Activated naive CD8-positive, alpha-beta T cell treated with anti-CD3 and anti-CD28 coated beads for 36 hours (primary cell): ENCODE results near the gene RBM20. TPM values are rescaled to one million over a fixed set of nuclear protein-coding genes. Genes with fewer than 3 reads are reported as not detected.
"Not testable (repeated sequence)": the region's sequence is repeated elsewhere in the genome, so short reads cannot be mapped to it uniquely, and the experiment has no call there.

Experiments used
- DNase-seq: peaks from one replicate; pipeline ENCODE4 v3.0.0; 2021
- H3K27ac Mint-ChIP-seq: one replicate; pipeline ENCODE4 v1.8.0; 2022; ENCODE audit warnings: mild to moderate bottlenecking, moderate library complexity, mixed read lengths
- H3K27me3 Mint-ChIP-seq: one replicate; pipeline ENCODE4 v1.8.0; 2022; ENCODE audit warnings: mild to moderate bottlenecking, mixed read lengths
- H3K36me3 Mint-ChIP-seq: one replicate; pipeline ENCODE4 v1.8.0; 2021; ENCODE audit warnings: mild to moderate bottlenecking, mixed read lengths
- H3K4me1 Mint-ChIP-seq: one replicate; pipeline ENCODE4 v1.8.0; 2021; ENCODE audit warnings: mixed read lengths
- H3K4me3 Mint-ChIP-seq: one replicate; pipeline ENCODE4 v1.8.0; 2022; ENCODE audit warnings: mild to moderate bottlenecking, moderate library complexity, mixed read lengths
- H3K9me3 Mint-ChIP-seq: one replicate; pipeline ENCODE4 v1.8.0; 2022; ENCODE audit warnings: mixed read lengths
- total RNA-seq, 2 experiments: library from RNA; stranded (reverse); gene quantifications; one replicate each; pipeline ENCODE4 v1.2.3, GENCODE V29; 2021

RBM20 gene
- under 1 TPM; 0.42 to 0.45 TPM for total RNA-seq

- Mint-ChIP-seq H3K4me1 (peaks cover 29% of the 10 kb centered on the region), H3K36me3 (peaks cover 3% of the 10 kb centered on the region), H3K27ac (no peak within 1 kb of the TSS), H3K4me3 (peak within 1 kb of the TSS; percentile 75), H3K27me3 (peaks cover 79% of the 10 kb centered on the region), H3K9me3 (no peaks in the 10 kb centered on the region)
- DNase-seq = peak; percentile 34
Measured at GRCh38 chr10:110643653-110644597, at the start of gene RBM20. Gene RBM20, plus strand, starts transcription at chr10:110644336. Its CDS starts 119 bp downstream, at chr10:110644455.

DNA sequence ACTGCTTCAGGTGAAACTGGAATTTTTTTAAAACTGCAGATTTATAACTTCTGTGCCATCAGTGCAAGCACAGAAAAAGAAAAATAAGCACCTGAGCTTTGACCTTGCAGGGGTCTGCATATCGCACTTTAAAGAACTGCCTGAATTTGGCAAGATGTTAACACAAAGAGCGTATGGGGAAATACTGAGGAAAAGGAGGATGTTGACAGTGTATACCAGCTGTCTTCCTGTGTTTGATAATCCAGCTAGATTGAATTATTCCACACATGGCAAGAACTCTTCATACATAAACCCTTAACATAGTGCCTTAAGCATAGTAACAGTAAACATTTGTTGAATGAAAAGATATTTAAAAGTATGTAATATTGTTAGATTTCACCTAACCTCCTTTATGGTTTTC is 46.7 kb upstream of the RBM20 start:
- Mint-ChIP-seq H3K36me3 (peaks cover 17% of the 10 kb centered on the region), H3K27me3 (no peaks in the 10 kb centered on the region), H3K9me3 (no peaks in the 10 kb centered on the region), H3K4me1 (no peaks in the 10 kb centered on the region), H3K4me3 (no peak overlapping the region), H3K27ac (no peak overlapping the region)
- DNase-seq = no peak

GRCh38 chr10:110600487-110601101 is 43.5 kb upstream of the RBM20 start:
- Mint-ChIP-seq H3K36me3 (peaks cover 15% of the 10 kb centered on the region), H3K27ac (no peak overlapping the region), H3K27me3 (no peaks in the 10 kb centered on the region)

DNA sequence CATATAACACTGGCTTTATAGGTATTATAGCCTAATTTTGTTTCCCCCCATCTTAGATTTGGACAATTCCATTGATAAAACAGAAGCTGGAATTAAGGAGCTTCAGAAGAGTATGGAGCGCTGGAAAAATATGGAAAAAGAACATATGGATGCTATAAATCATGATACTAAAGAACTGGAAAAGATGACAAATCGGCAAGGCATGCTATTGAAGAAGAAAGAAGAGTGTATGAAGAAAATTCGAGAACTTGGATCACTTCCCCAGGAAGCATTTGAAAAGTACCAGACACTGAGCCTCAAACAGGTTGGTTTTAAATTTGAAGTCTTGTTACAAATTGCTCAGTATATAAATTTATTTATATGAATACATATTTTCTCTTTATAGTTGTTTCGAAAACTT is 42.6 kb upstream of the RBM20 start:
- no peaks in the 10 kb centered on the region for H3K4me1 Mint-ChIP-seq
- no peak overlapping the region for H3K4me3 Mint-ChIP-seq
- H3K9me3 Mint-ChIP-seq = no peaks in the 10 kb centered on the region
- peaks cover 12% of the 10 kb centered on the region for H3K36me3 Mint-ChIP-seq
- no peak overlapping the region for H3K27ac Mint-ChIP-seq
- H3K27me3 Mint-ChIP-seq = no peaks in the 10 kb centered on the region
- no peak for DNase-seq

More at GRCh38 chr10:110600487-110601101, 43.5 kb upstream of the RBM20 start:
- H3K4me1 Mint-ChIP-seq = no peaks in the 10 kb centered on the region
- DNase-seq = no peak
- no peaks in the 10 kb centered on the region for H3K9me3 Mint-ChIP-seq
- H3K4me3 Mint-ChIP-seq = no peak overlapping the region

DNA sequence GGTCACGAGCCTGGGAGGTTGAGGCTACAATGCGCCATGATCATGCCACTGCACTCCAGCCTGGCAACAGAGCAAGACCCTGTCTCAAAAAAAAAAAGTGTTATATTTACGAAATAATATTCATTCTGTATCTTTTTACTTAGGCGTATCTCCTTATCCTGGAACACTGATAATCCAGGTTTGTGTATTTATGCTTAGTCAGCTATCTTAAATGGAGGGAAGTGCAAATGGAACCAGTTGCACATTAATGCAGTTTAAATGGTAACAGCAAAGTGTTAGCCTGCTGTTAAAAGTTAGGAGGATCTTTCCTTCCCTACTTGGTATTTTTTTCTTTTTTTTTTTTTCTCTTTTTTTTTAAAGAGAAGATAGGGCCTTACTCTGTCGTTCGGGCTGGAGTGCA is 36.0 kb upstream of the RBM20 start:
- no peak for DNase-seq
- H3K9me3 Mint-ChIP-seq = no peaks in the 10 kb centered on the region
- peaks cover 28% of the 10 kb centered on the region for H3K4me1 Mint-ChIP-seq
- no peak overlapping the region for H3K4me3 Mint-ChIP-seq
- H3K36me3 Mint-ChIP-seq = peaks cover 7% of the 10 kb centered on the region
- H3K27ac Mint-ChIP-seq = no peak overlapping the region
- H3K27me3 Mint-ChIP-seq = no peaks in the 10 kb centered on the region

DNA sequence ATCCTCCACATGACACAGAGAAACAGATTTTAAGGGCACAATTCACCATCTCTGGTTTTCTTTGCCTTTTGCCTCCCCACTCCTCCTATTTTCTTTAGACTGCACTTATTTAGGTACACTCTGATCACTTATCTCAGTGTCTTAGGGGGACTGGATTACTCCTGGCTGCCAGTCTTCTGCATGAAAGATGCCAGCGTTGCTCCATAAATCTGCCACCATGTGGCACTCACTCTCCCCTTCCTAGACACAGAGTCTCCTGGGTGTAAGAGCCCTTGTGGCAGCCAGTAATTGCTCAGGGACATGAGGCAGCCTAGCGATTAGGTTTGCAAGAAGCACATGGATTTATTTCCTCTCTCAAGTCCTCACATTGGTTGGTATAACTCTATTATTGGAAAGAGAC is 34.5 kb upstream of the RBM20 start:
- no peak for DNase-seq
- peaks cover 3% of the 10 kb centered on the region for H3K36me3 Mint-ChIP-seq
- H3K9me3 Mint-ChIP-seq = no peaks in the 10 kb centered on the region
- H3K27ac Mint-ChIP-seq = no peak overlapping the region
- H3K4me1 Mint-ChIP-seq = peaks cover 42% of the 10 kb centered on the region
- H3K27me3 Mint-ChIP-seq = no peaks in the 10 kb centered on the region
- no peak overlapping the region for H3K4me3 Mint-ChIP-seq

- Mint-ChIP-seq H3K27me3 (no peaks in the 10 kb centered on the region), H3K9me3 (no peaks in the 10 kb centered on the region), H3K4me1 (peaks cover 43% of the 10 kb centered on the region), H3K27ac (no peak overlapping the region), H3K36me3 (peaks cover 3% of the 10 kb centered on the region), H3K4me3 (no peak overlapping the region)
- DNase-seq = peak; percentile 38
Measured at GRCh38 chr10:110610308-110610774, 33.8 kb upstream of the RBM20 start.

DNA sequence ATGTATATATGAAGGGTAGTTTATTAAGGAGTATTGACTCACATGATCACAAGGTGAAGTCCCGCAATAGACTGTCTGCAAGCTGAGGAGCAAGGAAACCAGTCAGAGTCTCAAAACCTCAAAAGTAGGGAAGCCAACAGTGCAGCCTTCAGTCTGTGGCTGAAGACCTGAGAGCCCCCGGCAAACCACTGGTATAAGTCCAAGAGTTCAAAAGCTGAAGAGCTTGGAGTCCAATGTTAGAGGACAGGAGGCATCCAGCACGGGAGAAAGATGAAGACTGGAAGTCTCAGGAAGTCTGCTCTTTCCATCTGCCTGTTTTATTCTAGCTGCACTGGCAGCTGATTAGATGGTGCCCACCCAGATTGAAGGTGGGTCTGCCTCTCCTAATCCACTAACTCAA is 33.4 kb upstream of the RBM20 start:
- DNase-seq, H3K27me3 Mint-ChIP-seq, H3K9me3 Mint-ChIP-seq, H3K4me3 Mint-ChIP-seq, H3K36me3 Mint-ChIP-seq, H3K27ac Mint-ChIP-seq: not testable (repeated sequence)
- H3K4me1 Mint-ChIP-seq = peaks cover 47% of the 10 kb centered on the region

DNA sequence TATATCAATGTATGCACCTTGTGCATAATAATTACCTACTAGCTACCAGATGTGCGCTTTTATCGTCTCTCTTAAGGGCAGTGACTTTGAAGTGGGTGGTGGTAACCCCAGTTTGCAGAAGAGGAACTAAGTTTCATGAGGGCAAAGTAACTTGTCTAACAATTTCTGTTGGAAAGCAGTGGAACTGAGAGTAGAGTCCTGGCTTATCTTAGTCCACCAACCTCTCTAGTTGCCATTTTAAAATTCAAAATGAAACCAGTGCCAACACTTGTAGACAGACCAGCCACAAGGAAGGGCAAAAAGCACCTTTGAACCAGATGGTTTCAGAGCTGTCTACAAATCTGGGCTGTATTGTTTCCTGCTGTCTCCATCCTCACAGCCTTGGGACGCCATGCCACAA is 32.0 kb upstream of the RBM20 start:
- Mint-ChIP-seq H3K9me3 (no peaks in the 10 kb centered on the region), H3K36me3 (peaks cover 3% of the 10 kb centered on the region), H3K27me3 (no peaks in the 10 kb centered on the region), H3K27ac (no peak overlapping the region), H3K4me3 (no peak overlapping the region), H3K4me1 (peaks cover 55% of the 10 kb centered on the region)
- DNase-seq = no peak

DNA sequence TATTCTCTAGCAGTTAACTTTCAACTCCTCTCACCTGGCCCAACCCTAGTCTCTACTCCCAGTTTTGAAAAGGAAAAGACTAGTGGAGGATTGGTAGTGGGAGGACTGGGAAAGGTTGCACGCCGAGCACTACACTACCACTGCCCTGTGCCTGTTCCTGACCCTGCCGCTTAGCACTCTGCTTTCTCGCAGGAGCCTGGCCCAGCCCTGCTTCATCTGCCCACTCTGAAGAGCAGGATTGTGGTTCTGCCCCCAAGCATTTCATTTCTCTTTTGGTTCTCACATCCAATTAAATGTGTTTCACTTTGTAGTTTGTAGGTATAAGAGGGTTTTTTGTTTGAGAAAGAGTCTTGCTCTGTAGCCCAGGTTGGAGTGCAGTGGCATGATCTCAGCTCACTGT is 31.5 kb upstream of the RBM20 start:
- H3K4me1 Mint-ChIP-seq = peaks cover 60% of the 10 kb centered on the region

DNA sequence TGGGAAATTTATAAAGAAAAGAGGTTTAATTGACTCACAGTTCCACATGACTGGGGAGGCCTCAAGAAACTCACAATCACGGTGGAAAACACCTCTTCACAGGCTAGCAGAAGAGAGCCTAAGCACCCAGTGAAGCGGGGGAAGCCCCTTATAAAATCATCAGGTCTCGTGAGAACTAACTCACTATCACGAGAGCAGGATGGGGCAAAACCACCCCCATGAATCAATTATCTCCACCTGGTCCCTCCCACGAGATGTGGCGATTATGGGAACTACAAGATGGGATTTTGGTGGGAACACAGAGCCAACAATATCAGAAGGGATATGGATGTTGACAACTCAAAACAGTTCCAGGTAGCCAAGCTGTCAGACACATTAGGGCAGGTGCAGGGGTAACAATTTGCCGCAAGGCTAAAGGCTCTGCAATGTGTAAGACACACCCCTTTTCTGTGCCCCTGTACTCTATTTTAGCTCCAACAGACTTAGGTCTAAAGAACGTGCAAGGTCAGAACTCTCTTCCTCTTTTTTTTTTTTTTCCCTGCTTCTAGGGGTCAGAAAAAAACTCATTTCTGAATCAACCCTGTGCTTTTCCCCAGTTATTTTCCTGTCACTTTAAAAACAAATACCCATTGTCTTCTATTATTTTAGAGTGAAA is 30.7 kb upstream of the RBM20 start:
- Mint-ChIP-seq H3K27ac (peak overlapping the region; percentile 47), H3K9me3 (no peaks in the 10 kb centered on the region), H3K4me1 (peaks cover 69% of the 10 kb centered on the region), H3K4me3 (no peak overlapping the region), H3K36me3 (peaks cover 3% of the 10 kb centered on the region), H3K27me3 (no peaks in the 10 kb centered on the region)
- peak; percentile 24 for DNase-seq

More for the DNA sequence above, 31.5 kb upstream of the RBM20 start:
- Mint-ChIP-seq H3K9me3 (no peaks in the 10 kb centered on the region), H3K4me3 (no peak overlapping the region), H3K36me3 (peaks cover 3% of the 10 kb centered on the region), H3K27me3 (no peaks in the 10 kb centered on the region), H3K27ac (no peak overlapping the region)
- no peak for DNase-seq

- no peaks in the 10 kb centered on the region for H3K27me3 Mint-ChIP-seq
- no peak overlapping the region for H3K27ac Mint-ChIP-seq
- no peaks in the 10 kb centered on the region for H3K9me3 Mint-ChIP-seq
- no peak overlapping the region for H3K4me3 Mint-ChIP-seq
- peaks cover 3% of the 10 kb centered on the region for H3K36me3 Mint-ChIP-seq
- H3K4me1 Mint-ChIP-seq = peaks cover 74% of the 10 kb centered on the region
- no peak for DNase-seq
Measured at GRCh38 chr10:110613996-110614495, 30.1 kb upstream of the RBM20 start.

GRCh38 chr10:110615057-110615747 is 28.9 kb upstream of the RBM20 start:
- no peak overlapping the region for H3K4me3 Mint-ChIP-seq
- peaks cover 77% of the 10 kb centered on the region for H3K4me1 Mint-ChIP-seq
- no peak for DNase-seq
- H3K27me3 Mint-ChIP-seq = no peaks in the 10 kb centered on the region
- H3K36me3 Mint-ChIP-seq = peaks cover 3% of the 10 kb centered on the region
- H3K9me3 Mint-ChIP-seq = no peaks in the 10 kb centered on the region
- no peak overlapping the region for H3K27ac Mint-ChIP-seq

DNA sequence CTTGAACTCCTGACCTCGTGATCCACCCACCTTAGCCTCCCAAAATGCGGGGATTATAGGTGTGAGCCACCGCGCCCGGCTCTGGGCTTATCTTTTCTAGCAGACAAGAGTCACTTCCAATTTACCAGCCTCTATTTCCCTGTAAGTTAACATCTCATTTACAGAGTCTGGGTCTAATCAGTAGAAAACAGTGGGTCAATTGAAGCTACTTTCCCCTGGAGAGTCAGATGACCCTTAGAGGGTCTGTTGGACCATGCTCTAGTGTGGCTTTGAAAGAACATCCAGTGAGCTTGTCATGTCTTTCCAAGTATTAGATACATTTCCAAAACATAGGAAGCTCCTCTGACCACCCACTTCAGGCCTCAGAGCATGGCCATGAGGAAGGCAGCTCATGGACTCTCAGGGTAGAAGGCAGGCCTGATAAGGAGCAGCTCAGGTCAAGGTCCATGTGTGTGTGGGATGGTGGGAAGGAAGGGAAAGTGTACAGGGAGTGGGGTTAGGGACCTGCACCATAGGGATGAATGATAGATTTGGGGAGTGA is 27.6 kb upstream of the RBM20 start:
- H3K4me1 Mint-ChIP-seq = peaks cover 66% of the 10 kb centered on the region
- DNase-seq = no peak
- H3K36me3 Mint-ChIP-seq = peaks cover 3% of the 10 kb centered on the region
- H3K27ac Mint-ChIP-seq = peak overlapping the region; percentile 10
- H3K4me3 Mint-ChIP-seq = no peak overlapping the region
- no peaks in the 10 kb centered on the region for H3K27me3 Mint-ChIP-seq
- H3K9me3 Mint-ChIP-seq = no peaks in the 10 kb centered on the region
